Measurements from ENCODE around the gene TBC1D10A. TPM values are rescaled to one million over a fixed set of nuclear protein-coding genes. Genes with fewer than 3 reads are reported as not detected.

Gene TBC1D10A
- total RNA-seq, 1 experiment from 2014 or later, result 12.6 TPM

- Histone ChIP-seq H3K9me3 (ENCODE audit: low read length) (no peaks in the 10 kb centered on the region), H3K9ac (ENCODE audit: low read length) (peak within 1 kb of the TSS; percentile 78), H3F3A (ENCODE audit: low read length, unreplicated experiment) (peaks cover under 1% of the 10 kb centered on the region), H3K4me3 (ENCODE audit: low read length) (peak within 1 kb of the TSS; percentile 38; the same call in 1 of the 2 replicates), H3K36me3 (ENCODE audit: low read depth, low read length) (peaks cover 41% of the 10 kb centered on the region), H3K27me3 (ENCODE audit: low read length) (no peaks in the 10 kb centered on the region), H4K20me1 (ENCODE audit: low read length) (no peaks in the 10 kb centered on the region), H3K79me2 (ENCODE audit: low read length) (peaks cover 81% of the 10 kb centered on the region), H3K4me2 (ENCODE audit: low read length) (peak within 1 kb of the TSS; percentile 49), H3K4me1 (ENCODE audit: insufficient read depth, low read length) (peaks cover 52% of the 10 kb centered on the region), H2AFZ (ENCODE audit: low read length) (no peak within 1 kb of the TSS), H3K27ac (ENCODE audit: low read length) (peak within 1 kb of the TSS; percentile 99), H3K9me2 (replicated peaks; ENCODE audit: low read length) (no peaks in the 10 kb centered on the region)
- DNase-seq, result no peak
- ChIA-PET POLR2A (ENCODE audit: unreplicated experiment) (interaction anchor here (0.7 kb wide), 1 partner anchor 36 kb away, joined by 8 read pairs; no protein-coding TSS in a partner anchor), CTCF (no interaction called here)
- TF ChIP-seq EZH2 (IDR thresholded peaks at IDR 0.05; ENCODE audit: low read length, unreplicated experiment), result no peak
- no peak for TF ChIP-seq CTCF (conservative IDR thresholded peaks at IDR 0.05; ENCODE audit: low read depth, low read length)
- TF ChIP-seq EZH2phosphoT487 (IDR thresholded peaks at IDR 0.05; ENCODE audit: borderline replicate concordance, low read length), result no peak
- BruUV-seq (replicated peaks), result no TSS peak
- intact Hi-C loops (cut with micrococcal nuclease), result no loop called here
- peak; percentile 6 for ATAC-seq
Observed at GRCh38 chr22:30245985-30246813, 80.5 kb downstream of the TBC1D10A start, which contains the start of gene LIF. Gene LIF, minus strand, starts transcription at chr22:30246759. Its CDS starts 64 bp downstream, at chr22:30246695.

GRCh38 chr22:30245181-30245984 lies 81.4 kb downstream of the TBC1D10A start:
- no peaks in the 10 kb centered on the region for H4K20me1 ChIP-seq (ENCODE audit: low read length)
- peak overlapping the region; percentile 99 for H3K27ac ChIP-seq (ENCODE audit: low read length)
- ATAC-seq (peak; percentile 2; the same call in 1 of the 2 replicates), DNase-seq (no peak)
- POLR2A ChIA-PET (ENCODE audit: unreplicated experiment), result interaction anchor here (0.6 kb wide), 1 partner anchor 191 kb away, joined by 3 read pairs; no protein-coding TSS in a partner anchor
- intact Hi-C loops (cut with micrococcal nuclease), result no loop called here
- peaks cover 38% of the 10 kb centered on the region for H3K36me3 ChIP-seq (ENCODE audit: low read depth, low read length)
- no peak for TF ChIP-seq EZH2phosphoT487 (IDR thresholded peaks at IDR 0.05; ENCODE audit: borderline replicate concordance, low read length)
- no peak for TF ChIP-seq CTCF (conservative IDR thresholded peaks at IDR 0.05; ENCODE audit: low read depth, low read length)
- TF ChIP-seq EZH2 (IDR thresholded peaks at IDR 0.05; ENCODE audit: low read length, unreplicated experiment), result no peak
- CTCF ChIA-PET, result no interaction called here
- H3K4me2 ChIP-seq (ENCODE audit: low read length), result peak overlapping the region; percentile 49
- H3K4me1 ChIP-seq (ENCODE audit: insufficient read depth, low read length), result peaks cover 46% of the 10 kb centered on the region
- peak overlapping the region; percentile 38; the same call in 1 of the 2 replicates for H3K4me3 ChIP-seq (ENCODE audit: low read length)
- H3K9ac ChIP-seq (ENCODE audit: low read length), result peak overlapping the region; percentile 78
- no peaks in the 10 kb centered on the region for H3K27me3 ChIP-seq (ENCODE audit: low read length)
- no peak overlapping the region for H2AFZ ChIP-seq (ENCODE audit: low read length)
- H3F3A ChIP-seq (ENCODE audit: low read length, unreplicated experiment), result no peaks in the 10 kb centered on the region
- H3K9me2 ChIP-seq (replicated peaks; ENCODE audit: low read length), result no peaks in the 10 kb centered on the region
- H3K9me3 ChIP-seq (ENCODE audit: low read length), result no peaks in the 10 kb centered on the region
- TSS peak; percentile 51 for BruUV-seq (replicated peaks)
- peaks cover 73% of the 10 kb centered on the region for H3K79me2 ChIP-seq (ENCODE audit: low read length)

Measured in PC-3 (cell line).